Neuronal stem cell (in vitro differentiated cells): Measurements from ENCODE around the gene PPP2R5E.
A peak's percentile ranks its signal among the peaks of the same experiment; 100 is the strongest.

Experiments used
- DNase-seq: peaks from one replicate; pipeline ENCODE4 v3.0.0-alpha.2; 2013; ENCODE audit warnings: low spot score
- H2AFZ ChIP-seq: one replicate; pipeline ENCODE4 v1.6.1; 2013; ENCODE audit warnings: mild to moderate bottlenecking, low read length, inconsistent platforms
- H2AK5ac ChIP-seq: 2 replicates; pipeline ENCODE4 v1.6.1; 2013; ENCODE audit warnings: low read depth, mild to moderate bottlenecking, inconsistent platforms, low read length, moderate library complexity, mixed read lengths
- H2BK120ac ChIP-seq: 2 replicates; pipeline ENCODE4 v1.6.1; 2013; ENCODE audit warnings: low read depth, mild to moderate bottlenecking, inconsistent platforms, low read length, moderate library complexity, mixed read lengths
- H2BK12ac ChIP-seq: one replicate; pipeline ENCODE4 v1.6.1; 2013; ENCODE audit warnings: low read length, inconsistent platforms
- H2BK15ac ChIP-seq: 2 replicates; pipeline ENCODE4 v1.6.1; 2013; ENCODE audit warnings: mild to moderate bottlenecking, low read length, inconsistent platforms, mixed read lengths
- H2BK5ac ChIP-seq: one replicate; pipeline ENCODE4 v1.6.1; 2013; ENCODE audit warnings: inconsistent platforms, mild to moderate bottlenecking, low read length, moderate library complexity
- H3K14ac ChIP-seq: one replicate; pipeline ENCODE4 v1.6.1; 2013; ENCODE audit warnings: low read length, inconsistent platforms
- H3K18ac ChIP-seq: 2 replicates; pipeline ENCODE4 v1.6.1; 2013; ENCODE audit warnings: low read length, inconsistent platforms
- H3K23ac ChIP-seq: 2 replicates; pipeline ENCODE4 v1.6.1; 2013; ENCODE audit warnings: low read depth, mild to moderate bottlenecking, mixed read lengths, low read length, inconsistent platforms; ENCODE audit not compliant: poor library complexity
- H3K27ac ChIP-seq: replicated peaks from 3 replicates; pipeline ENCODE4 v1.5.1; 2013; ENCODE audit warnings: low read length, inconsistent platforms
- H3K27me3 ChIP-seq, 3 experiments: 2 replicates each; pipeline ENCODE4 v1.6.1; 2013; ENCODE audit warnings: low read length in 3 of 3, mild to moderate bottlenecking in 2 of 3, inconsistent platforms in 1 of 3, low read depth in 1 of 3, mixed read lengths in 1 of 3, moderate library complexity in 1 of 3; ENCODE audit not compliant: control insufficient read depth in 3 of 3, insufficient read depth in 3 of 3
- H3K36me3 ChIP-seq, 2 donors: replicated peaks in 1 of 2; 2 replicates each; pipeline ENCODE4 v1.6.1; 2013; ENCODE audit warnings: low read length in 2 of 2; ENCODE audit not compliant: control insufficient read depth in 2 of 2, insufficient read depth in 2 of 2
- H3K4ac ChIP-seq: 2 replicates; pipeline ENCODE4 v1.6.1; 2013; ENCODE audit warnings: inconsistent platforms, mild to moderate bottlenecking, low read length, moderate library complexity
- H3K4me1 ChIP-seq, 2 donors: 1 replicate in 1 of 2; 2 replicates in 1 of 2; pipeline ENCODE4 v1.6.1; 2013; ENCODE audit warnings: low read length in 2 of 2, low read depth in 1 of 2; ENCODE audit not compliant: control insufficient read depth in 2 of 2, insufficient read depth in 1 of 2
- H3K4me2 ChIP-seq: one replicate; pipeline ENCODE4 v1.6.1; 2013; ENCODE audit warnings: mild to moderate bottlenecking, low read length, inconsistent platforms; ENCODE audit not compliant: insufficient read depth, poor library complexity, severe bottlenecking
- H3K4me3 ChIP-seq, 2 donors: 2 replicates each; pipeline ENCODE4 v1.5.1; 2013; ENCODE audit warnings: low read length in 2 of 2, mild to moderate bottlenecking in 2 of 2, inconsistent platforms in 1 of 2, moderate library complexity in 1 of 2
- H3K79me1 ChIP-seq: one replicate; pipeline ENCODE4 v1.6.1; 2013; ENCODE audit warnings: low read depth, mild to moderate bottlenecking, inconsistent platforms, low read length, moderate library complexity
- H3K9ac ChIP-seq: one replicate; pipeline ENCODE4 v1.6.1; 2013; ENCODE audit warnings: mild to moderate bottlenecking, low read depth, low read length, inconsistent platforms; ENCODE audit not compliant: poor library complexity
- H3K9me3 ChIP-seq, 2 donors: replicated peaks in 1 of 2; 2 replicates each; pipeline versions ENCODE3 to v1.6.1; 2013; ENCODE audit warnings: low read length in 2 of 2, mild to moderate bottlenecking in 2 of 2, inconsistent platforms in 1 of 2, low read depth in 1 of 2, mixed read lengths in 1 of 2, moderate library complexity in 1 of 2; ENCODE audit not compliant: control insufficient read depth in 2 of 2, insufficient read depth in 1 of 2
- H4K8ac ChIP-seq: one replicate; pipeline ENCODE4 v1.6.1; 2013; ENCODE audit warnings: low read depth, mild to moderate bottlenecking, inconsistent platforms, low read length, moderate library complexity
- H4K91ac ChIP-seq: one replicate; pipeline ENCODE4 v1.6.1; 2013; ENCODE audit warnings: low read length, low read depth, mild to moderate bottlenecking, inconsistent platforms; ENCODE audit not compliant: poor library complexity
- WGBS, 2 donors: extraction: QIAGEN DNeasy Blood & Tissue Kit; methylation state at CpG; one replicate each; pipeline ENCODE4 v1.1.7; 2013; ENCODE audit warnings: missing lambda C conversion rate in 2 of 2, mixed read lengths in 1 of 2; ENCODE audit not compliant: insufficient read length in 2 of 2, insufficient replicate concordance in 1 of 2; ENCODE audit errors: extremely low coverage in 2 of 2; 5-methylcytosine and 5-hydroxymethylcytosine counted together

Gene PPP2R5E

DNA sequence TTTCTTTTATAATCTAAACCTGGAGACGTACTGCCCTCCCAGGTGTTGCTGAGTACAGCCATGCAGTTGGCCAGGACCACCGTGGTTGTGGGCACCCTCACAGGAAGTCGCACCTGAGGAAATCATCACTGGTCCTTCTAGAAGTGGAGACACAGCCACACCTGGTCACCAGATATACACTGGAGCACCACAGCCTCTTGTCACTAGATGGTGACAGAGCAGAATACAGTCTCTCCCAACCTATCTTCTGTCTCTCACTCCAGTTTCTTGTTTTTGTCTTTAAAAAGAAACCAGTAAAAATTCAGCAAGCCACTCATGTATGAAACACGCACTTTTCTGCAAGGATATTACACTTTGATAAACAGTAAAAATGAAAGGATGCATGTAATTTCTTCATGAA lies 181.4 kb downstream of the PPP2R5E start:
- Histone ChIP-seq H3K23ac (no peak overlapping the region), H2BK5ac (no peak overlapping the region), H2AFZ (peak overlapping the region; percentile 60), H3K4me1 (peaks cover 10 to 11% of the 10 kb centered on the region in 2 donors), H3K79me1 (no peaks in the 10 kb centered on the region), H3K9me3 (peaks cover 4 to 26% of the 10 kb centered on the region in 2 donors), H4K91ac (no peak overlapping the region), H2AK5ac (no peak overlapping the region), H3K36me3 (no peaks in the 10 kb centered on the region), H3K18ac (peak overlapping the region; percentile 86), H3K4me2 (no peak overlapping the region), H3K27ac (peak overlapping the region; percentile 83), H3K4ac (no peak overlapping the region), H2BK15ac (no peak overlapping the region), H3K4me3 (no peak overlapping the region), H3K9ac (no peak overlapping the region), H2BK120ac (no peak overlapping the region), H4K8ac (no peak overlapping the region), H2BK12ac (no peak overlapping the region), H3K14ac (no peak overlapping the region), H3K27me3 (peaks cover 0 to 7% (median 0%) of the 10 kb centered on the region in 3 experiments)
- no CpG with 5 or more reads among the region's 4 CpGs for WGBS, 2 donors
- DNase-seq, result no peak

GRCh38 chr14:63357841-63358240 lies 185.3 kb downstream of the PPP2R5E start:
- Histone ChIP-seq H2BK5ac (no peak overlapping the region), H3K14ac (no peak overlapping the region), H3K4me3 (no peak overlapping the region), H3K36me3 (no peaks in the 10 kb centered on the region), H3K27ac (no peak overlapping the region), H4K8ac (no peak overlapping the region), H3K9ac (no peak overlapping the region), H3K79me1 (no peaks in the 10 kb centered on the region), H2BK15ac (no peak overlapping the region), H3K4me2 (no peak overlapping the region), H2AFZ (no peak overlapping the region), H3K4ac (no peak overlapping the region), H2AK5ac (no peak overlapping the region), H3K18ac (no peak overlapping the region), H3K23ac (no peak overlapping the region), H2BK120ac (no peak overlapping the region), H4K91ac (no peak overlapping the region), H3K9me3 (peaks cover 0 to 4% of the 10 kb centered on the region in 2 donors), H3K4me1 (peaks cover 10% of the 10 kb centered on the region in 2 donors), H2BK12ac (no peak overlapping the region), H3K27me3 (peaks cover 0 to 10% (median 0%) of the 10 kb centered on the region in 3 experiments)
- WGBS, 2 donors, result no CpG with 5 or more reads among the region's 7 CpGs
- DNase-seq, result no peak

DNA sequence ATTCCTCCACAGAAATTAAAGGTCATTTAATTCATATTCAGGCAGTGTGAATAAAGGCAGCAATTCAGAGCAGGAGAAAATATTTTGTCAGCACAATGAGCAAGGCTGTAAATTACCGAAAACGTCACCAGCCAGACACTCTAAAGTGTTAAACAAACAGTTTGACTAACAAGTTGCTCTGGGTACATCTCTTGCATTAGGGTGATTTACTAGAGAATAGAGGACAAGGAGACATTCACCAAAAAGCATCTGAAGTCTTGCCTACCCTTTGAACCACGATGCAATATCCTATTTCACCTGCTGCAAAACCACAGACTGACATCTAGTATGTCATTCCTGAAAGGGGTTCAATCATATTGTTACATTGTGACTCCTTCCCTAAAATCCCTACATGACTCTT lies 197.4 kb downstream of the PPP2R5E start:
- H3K9ac ChIP-seq, result no peak overlapping the region
- H2AFZ ChIP-seq, result no peak overlapping the region
- no peak overlapping the region for H2BK5ac ChIP-seq
- no peak overlapping the region for H4K91ac ChIP-seq
- H3K4me3 ChIP-seq, result no peak overlapping the region
- no peaks in the 10 kb centered on the region for H3K27me3 ChIP-seq
- no peak overlapping the region for H2BK12ac ChIP-seq
- no peak overlapping the region for H3K18ac ChIP-seq
- H3K9me3 ChIP-seq, result peaks cover 0 to 2% of the 10 kb centered on the region in 2 donors
- H3K27ac ChIP-seq, result no peak overlapping the region
- H3K4me2 ChIP-seq, result no peak overlapping the region
- H3K36me3 ChIP-seq, result no peaks in the 10 kb centered on the region
- H4K8ac ChIP-seq, result no peak overlapping the region
- DNase-seq, result no peak
- H3K4me1 ChIP-seq, result peaks cover 0 to 5% of the 10 kb centered on the region in 2 donors
- H3K23ac ChIP-seq, result no peak overlapping the region
- H2AK5ac ChIP-seq, result no peak overlapping the region
- H2BK120ac ChIP-seq, result no peak overlapping the region
- no peak overlapping the region for H3K4ac ChIP-seq
- H3K79me1 ChIP-seq, result no peaks in the 10 kb centered on the region
- H2BK15ac ChIP-seq, result no peak overlapping the region
- no peak overlapping the region for H3K14ac ChIP-seq
- no CpG with 5 or more reads among the region's 3 CpGs for WGBS, 2 donors

DNA sequence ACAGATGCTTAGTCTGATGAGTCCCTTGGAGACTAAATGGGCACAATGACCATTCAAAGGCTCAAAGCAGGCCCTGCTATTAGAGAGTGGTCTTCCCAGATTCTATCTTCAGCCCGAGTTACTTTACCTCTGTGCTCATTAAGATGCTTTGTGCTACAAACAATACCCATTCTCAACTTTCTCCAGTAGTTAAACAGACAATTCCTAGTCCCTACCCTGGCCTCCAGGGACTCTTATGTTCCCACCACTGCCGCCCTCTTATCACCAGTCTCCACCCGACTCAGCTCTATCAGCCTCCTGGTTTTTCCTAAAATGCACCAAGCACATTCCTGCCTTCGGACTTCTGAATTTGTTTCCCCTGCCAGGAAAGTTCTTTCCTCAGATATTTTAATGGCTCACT lies 198.8 kb downstream of the PPP2R5E start:
- no peak overlapping the region for H3K4me2 ChIP-seq
- no peak overlapping the region for H2BK120ac ChIP-seq
- no peaks in the 10 kb centered on the region for H3K36me3 ChIP-seq
- no peak overlapping the region for H2BK5ac ChIP-seq
- no peak overlapping the region for H3K4ac ChIP-seq
- no peak overlapping the region for H2AFZ ChIP-seq
- no peak overlapping the region for H4K8ac ChIP-seq
- H3K9ac ChIP-seq, result no peak overlapping the region
- no peak overlapping the region for H3K18ac ChIP-seq
- H3K27me3 ChIP-seq, result no peaks in the 10 kb centered on the region
- H3K4me3 ChIP-seq, result no peak overlapping the region
- H4K91ac ChIP-seq, result no peak overlapping the region
- no peak overlapping the region for H3K23ac ChIP-seq
- WGBS, 2 donors, result no CpG with 5 or more reads among the region's 4 CpGs
- no peak overlapping the region for H2BK15ac ChIP-seq
- H3K4me1 ChIP-seq, result peaks cover 0 to 5% of the 10 kb centered on the region in 2 donors
- peaks cover 0 to 2% of the 10 kb centered on the region in 2 donors for H3K9me3 ChIP-seq
- DNase-seq, result no peak
- H3K27ac ChIP-seq, result no peak overlapping the region
- no peaks in the 10 kb centered on the region for H3K79me1 ChIP-seq
- no peak overlapping the region for H3K14ac ChIP-seq
- no peak overlapping the region for H2BK12ac ChIP-seq
- H2AK5ac ChIP-seq, result no peak overlapping the region
